Measurements from ENCODE around the gene HLA-DOA. TPM values are rescaled to one million over a fixed set of nuclear protein-coding genes. Genes with fewer than 3 reads are reported as not detected.

Gene HLA-DOA
- total RNA-seq, 2 donors from 2014 or later: 7.2 to 14.6 TPM

- intact Hi-C loops (cut with DNase I): loop anchor here (5.0 to 10.0 kb wide), 3 partner anchors 444 to 1349 kb away; partner anchors contain the start of genes CUTA, PHF1 and PRRC2A
- H3K36me3 ChIP-seq: peaks cover 3 to 25% of the 10 kb centered on the region in 2 donors
- H3K4me1 ChIP-seq (replicated peaks): peaks cover 9% of the 10 kb centered on the region
- peak overlapping the region; percentile 99 to 100 for H3K27ac ChIP-seq
- under 1% methylated on average over 15 of the region's 15 CpGs for WGBS
- H3K9me3 ChIP-seq: no peaks in the 10 kb centered on the region
- DNase-seq (ENCODE audit: low spot score): no peak
- H3K4me3 ChIP-seq: peak overlapping the region; percentile 80 to 91
- H3K27me3 ChIP-seq (replicated peaks; ENCODE audit: insufficient read depth): no peaks in the 10 kb centered on the region
- no peak for TF ChIP-seq POLR2AphosphoS5 (IDR thresholded peaks at IDR 0.05)
- no peak for TF ChIP-seq CTCF (IDR thresholded peaks at IDR 0.05)
- TF ChIP-seq POLR2A (IDR thresholded peaks at IDR 0.05): no peak
Observed at GRCh38 chr6:32971242-32971580, 38.2 kb downstream of the HLA-DOA start.

GRCh38 chr6:32970413-32971241, 38.8 kb downstream of the HLA-DOA start:
- TF ChIP-seq POLR2A (IDR thresholded peaks at IDR 0.05) (no peak), POLR2AphosphoS5 (IDR thresholded peaks at IDR 0.05) (no peak), CTCF (IDR thresholded peaks at IDR 0.05) (no peak)
- Histone ChIP-seq H3K4me1 (replicated peaks) (peaks cover 6% of the 10 kb centered on the region), H3K9me3 (no peaks in the 10 kb centered on the region), H3K27ac (peak overlapping the region; percentile 99 to 100), H3K27me3 (replicated peaks; ENCODE audit: insufficient read depth) (no peaks in the 10 kb centered on the region), H3K36me3 (peaks cover 3 to 20% of the 10 kb centered on the region in 2 donors), H3K4me3 (peak overlapping the region; percentile 80 to 91)
- WGBS: under 1% methylated on average over 31 of the region's 43 CpGs
- intact Hi-C loops (cut with DNase I): loop anchor here (5.0 to 10.0 kb wide), 3 partner anchors 444 to 1348 kb away; partner anchors contain the start of genes CUTA, PHF1 and PRRC2A
- peak; percentile 83 for DNase-seq (ENCODE audit: low spot score)

- DNase-seq (ENCODE audit: low spot score): peak; percentile 69
- 0% methylated on average over 19 of the region's 19 CpGs for WGBS
- intact Hi-C loops (cut with DNase I): loop anchor here (5.0 to 10.0 kb wide), 4 partner anchors 128 to 1348 kb away; partner anchors contain the start of genes CUTA, PHF1, PRRC2A and PSMB8
Observed at GRCh38 chr6:32969685-32970412, 39.5 kb downstream of the HLA-DOA start.

More at GRCh38 chr6:32969685-32970412, 39.5 kb downstream of the HLA-DOA start:
- Histone ChIP-seq H3K27me3 (replicated peaks; ENCODE audit: insufficient read depth) (no peaks in the 10 kb centered on the region), H3K27ac (peak overlapping the region; percentile 99 to 100), H3K4me1 (replicated peaks) (peaks cover 2% of the 10 kb centered on the region), H3K4me3 (peak overlapping the region; percentile 80 to 91), H3K36me3 (peaks cover 3 to 12% of the 10 kb centered on the region in 2 donors), H3K9me3 (no peaks in the 10 kb centered on the region)
- TF ChIP-seq POLR2AphosphoS5 (IDR thresholded peaks at IDR 0.05) (peak; percentile 74), POLR2A (IDR thresholded peaks at IDR 0.05) (no peak), CTCF (IDR thresholded peaks at IDR 0.05) (peak; percentile 29 to 75 (median 52))
